ENCODE measurements around the gene C16orf92. TPM values are rescaled to one million over a fixed set of nuclear protein-coding genes. Genes with fewer than 3 reads are reported as not detected.

The C16orf92 gene, protein sequence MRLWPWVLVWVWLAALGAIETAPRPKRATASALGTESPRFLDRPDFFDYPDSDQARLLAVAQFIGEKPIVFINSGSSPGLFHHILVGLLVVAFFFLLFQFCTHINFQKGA
- not detected for polyA plus RNA-seq
- long read RNA-seq, donor 1 = 0 reads
- long read RNA-seq, donor 2 = 0 reads
- long read RNA-seq, donor 3 = 0 reads
- long read RNA-seq, donor 4 = 0 reads
- long read RNA-seq, donor 5 = 0 reads
- long read RNA-seq, donor 6 = 0 reads
- long read RNA-seq, donor 7 = 0 reads
- long read RNA-seq, donor 8 = 0 reads
- long read RNA-seq, donor 9 = 0 reads
- long read RNA-seq, donor 10 = 0 reads
- long read RNA-seq, donor 11 = 0 reads

DNA sequence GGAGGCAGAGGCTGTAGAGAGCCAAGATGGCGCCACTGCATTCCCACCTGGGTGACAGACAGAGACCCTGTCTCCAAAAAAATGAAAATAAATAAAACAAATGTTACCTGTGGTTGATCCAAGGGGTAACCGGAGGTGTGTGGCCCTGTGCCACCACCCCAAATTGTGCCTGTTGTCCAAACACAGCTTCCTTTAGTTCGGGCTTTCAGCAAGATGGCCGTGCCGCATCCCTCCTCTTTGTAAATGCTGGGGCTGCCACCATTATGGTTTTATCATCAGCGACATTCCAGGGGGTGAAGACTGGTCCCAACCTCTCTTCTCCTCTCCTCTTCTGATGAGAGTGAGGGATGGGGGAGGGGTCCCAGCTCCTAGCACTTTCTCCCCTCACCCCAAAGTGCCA, at the start of gene C16orf92:
Gene C16orf92, plus strand, starts transcription at position 312 of the 400 bp plus-strand sequence. CDS start 143 bp downstream, outside the sequence.
- Histone ChIP-seq H3K9me3 (ENCODE audit: control insufficient read depth, low read depth, low read length) (no peaks in the 10 kb centered on the region), H3K4me1 (ENCODE audit: control insufficient read depth, insufficient read depth, low read length) (peaks cover 6% of the 10 kb centered on the region), H3K36me3 (ENCODE audit: control insufficient read depth, insufficient read depth, low read length) (no peaks in the 10 kb centered on the region), H3K27ac (ENCODE audit: low read length) (no peak within 1 kb of the TSS), H3K27me3 (ENCODE audit: control insufficient read depth, insufficient read depth, low read length) (peaks cover 20% of the 10 kb centered on the region), H3K4me3 (ENCODE audit: low read length) (no peak within 1 kb of the TSS)
- no peak for DNase-seq
- 71% methylated on average over 1 of the region's 6 CpGs for WGBS (ENCODE audit: insufficient coverage, low lambda C conversion rate)

DNA sequence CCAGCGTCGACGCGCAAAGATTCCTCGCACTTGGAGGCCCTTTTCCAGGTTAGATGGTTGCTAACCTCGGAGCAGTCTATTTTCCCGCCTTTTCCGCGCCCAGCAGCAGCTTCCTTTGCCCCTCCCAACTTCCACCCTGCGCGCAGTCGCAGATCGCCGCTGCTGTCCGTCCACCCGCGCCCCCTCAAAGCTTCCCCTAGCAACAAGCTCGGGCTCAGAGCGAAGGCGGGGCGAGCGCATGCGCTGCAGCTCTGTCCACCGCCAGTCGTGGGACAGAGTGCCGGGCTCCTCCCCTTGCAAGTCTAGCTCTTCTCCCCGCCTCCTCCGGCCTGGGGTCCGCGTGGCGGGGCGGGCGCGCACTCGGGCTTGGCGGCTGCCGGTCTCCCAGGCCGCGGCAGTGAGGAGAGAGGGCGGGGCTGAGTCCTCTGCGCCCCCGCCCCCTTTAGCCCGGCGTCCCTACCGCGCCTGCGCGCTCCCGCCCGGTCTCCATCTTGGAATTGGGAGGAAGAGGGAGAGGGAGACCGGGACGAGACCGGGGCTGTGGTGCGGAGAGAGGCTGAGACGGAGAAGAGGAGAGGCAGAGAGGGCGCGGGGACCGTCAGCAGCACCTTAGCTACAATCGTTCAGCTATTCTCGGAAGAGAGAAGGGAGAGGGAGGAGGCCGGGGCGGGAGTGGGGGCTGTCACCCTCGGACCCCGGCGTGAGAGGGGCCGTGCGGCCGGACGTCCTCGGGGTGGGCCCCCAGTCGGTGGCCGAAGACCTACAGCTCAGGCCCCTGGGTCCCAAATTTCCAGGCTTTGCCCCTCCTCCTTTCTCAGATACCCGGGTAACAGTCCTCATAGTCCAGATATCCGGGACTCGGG, 49.4 kb upstream of the C16orf92 start, which contains the start of gene TAOK2:
Gene TAOK2, plus strand, starts transcription at position 485 of the 863 bp plus-strand sequence. CDS start 3,905 bp downstream, outside the sequence.
- Histone ChIP-seq H3K4me1 (ENCODE audit: control insufficient read depth, insufficient read depth, low read length) (peaks cover 16% of the 10 kb centered on the region), H3K36me3 (ENCODE audit: control insufficient read depth, insufficient read depth, low read length) (peaks cover 27% of the 10 kb centered on the region)
- WGBS (ENCODE audit: insufficient coverage, low lambda C conversion rate) = no CpG with 5 or more reads among the region's 75 CpGs

DNA sequence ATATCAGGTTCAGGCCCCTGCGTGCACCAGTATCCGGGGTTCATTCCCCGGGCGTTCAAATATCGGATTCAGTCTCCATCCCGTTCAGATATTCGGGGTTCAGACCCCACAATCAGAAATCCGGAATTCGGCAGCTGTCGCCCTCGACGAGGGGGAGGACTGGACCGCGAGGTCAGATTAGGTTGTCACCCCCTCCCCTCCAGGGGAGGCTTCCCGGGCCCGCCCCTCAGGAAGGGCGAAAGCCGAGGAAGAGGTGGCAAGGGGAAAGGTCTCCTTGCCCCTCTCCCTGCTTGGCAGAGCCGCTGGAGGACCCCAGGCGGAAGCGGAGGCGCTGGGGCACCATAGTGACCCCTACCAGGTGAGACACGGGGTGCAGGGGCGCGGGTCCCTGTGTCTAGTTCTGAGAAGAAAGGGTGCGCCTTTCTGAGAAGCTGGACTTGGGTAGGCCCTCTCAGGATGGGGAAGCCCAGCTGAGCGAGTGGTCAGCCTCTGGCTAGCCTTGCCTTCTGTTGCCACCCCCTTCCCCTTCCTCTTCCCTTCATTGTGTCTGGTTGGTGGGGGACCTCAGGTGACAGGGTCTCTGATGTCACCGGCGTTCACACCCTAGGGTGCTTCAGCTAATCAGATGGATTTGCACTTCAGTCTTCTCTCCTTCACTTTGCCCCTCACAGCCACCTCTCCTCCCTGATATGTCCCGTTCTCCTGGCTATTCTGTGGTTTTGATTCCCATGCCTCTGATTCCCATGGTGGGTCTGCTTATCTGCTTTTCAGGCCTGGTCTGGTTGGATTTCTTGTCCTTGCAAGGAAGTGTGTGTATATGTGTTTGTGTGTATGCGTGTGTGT, 48.5 kb upstream of the C16orf92 start:
- Histone ChIP-seq H3K4me3 (ENCODE audit: low read length) (peak overlapping the region; percentile 96), H3K27me3 (ENCODE audit: control insufficient read depth, insufficient read depth, low read length) (no peaks in the 10 kb centered on the region), H3K9me3 (ENCODE audit: control insufficient read depth, low read depth, low read length) (no peaks in the 10 kb centered on the region), H3K36me3 (ENCODE audit: control insufficient read depth, insufficient read depth, low read length) (peaks cover 31% of the 10 kb centered on the region), H3K4me1 (ENCODE audit: control insufficient read depth, insufficient read depth, low read length) (peaks cover 16% of the 10 kb centered on the region), H3K27ac (ENCODE audit: low read length) (peak overlapping the region; percentile 92)
- DNase-seq = peak in 1 of 2 donors; percentile 55
- WGBS (ENCODE audit: insufficient coverage, low lambda C conversion rate) = no CpG with 5 or more reads among the region's 31 CpGs

More for the DNA sequence above, 49.4 kb upstream of the C16orf92 start, which contains the start of gene TAOK2:
- H3K27ac ChIP-seq (ENCODE audit: low read length) = peak within 1 kb of the TSS; percentile 92
- no peaks in the 10 kb centered on the region for H3K27me3 ChIP-seq (ENCODE audit: control insufficient read depth, insufficient read depth, low read length)
- H3K4me3 ChIP-seq (ENCODE audit: low read length) = peak within 1 kb of the TSS; percentile 96
- peak; percentile 99 to 100 for DNase-seq
- no peaks in the 10 kb centered on the region for H3K9me3 ChIP-seq (ENCODE audit: control insufficient read depth, low read depth, low read length)

DNA sequence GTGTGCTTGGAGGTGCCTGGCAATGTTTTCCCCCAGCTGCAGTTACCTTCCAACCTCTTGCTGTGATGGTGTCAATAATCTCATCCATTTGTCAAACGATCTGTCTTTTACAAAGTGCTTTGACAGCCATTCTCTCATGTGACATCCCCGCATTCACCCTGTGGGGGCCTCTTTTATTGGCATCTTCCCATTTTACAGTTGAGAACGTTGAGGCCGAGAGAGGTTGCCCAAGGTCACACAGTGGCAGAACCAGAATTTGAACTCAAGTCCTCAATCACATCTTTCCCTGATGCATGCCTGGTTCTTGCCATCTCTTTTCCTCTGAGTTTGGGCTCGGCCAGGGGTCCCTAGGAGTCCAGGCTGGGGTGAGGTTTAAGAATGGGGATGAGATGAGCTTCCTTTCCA, 47.9 kb upstream of the C16orf92 start:
- Histone ChIP-seq H3K9me3 (ENCODE audit: control insufficient read depth, low read depth, low read length) (no peaks in the 10 kb centered on the region), H3K27me3 (ENCODE audit: control insufficient read depth, insufficient read depth, low read length) (no peaks in the 10 kb centered on the region), H3K36me3 (ENCODE audit: control insufficient read depth, insufficient read depth, low read length) (peaks cover 34% of the 10 kb centered on the region), H3K4me3 (ENCODE audit: low read length) (peak overlapping the region; percentile 96), H3K4me1 (ENCODE audit: control insufficient read depth, insufficient read depth, low read length) (peaks cover 16% of the 10 kb centered on the region), H3K27ac (ENCODE audit: low read length) (no peak overlapping the region)
- no peak for DNase-seq
- WGBS (ENCODE audit: insufficient coverage, low lambda C conversion rate) = no CpG with 5 or more reads among the region's 5 CpGs

DNA sequence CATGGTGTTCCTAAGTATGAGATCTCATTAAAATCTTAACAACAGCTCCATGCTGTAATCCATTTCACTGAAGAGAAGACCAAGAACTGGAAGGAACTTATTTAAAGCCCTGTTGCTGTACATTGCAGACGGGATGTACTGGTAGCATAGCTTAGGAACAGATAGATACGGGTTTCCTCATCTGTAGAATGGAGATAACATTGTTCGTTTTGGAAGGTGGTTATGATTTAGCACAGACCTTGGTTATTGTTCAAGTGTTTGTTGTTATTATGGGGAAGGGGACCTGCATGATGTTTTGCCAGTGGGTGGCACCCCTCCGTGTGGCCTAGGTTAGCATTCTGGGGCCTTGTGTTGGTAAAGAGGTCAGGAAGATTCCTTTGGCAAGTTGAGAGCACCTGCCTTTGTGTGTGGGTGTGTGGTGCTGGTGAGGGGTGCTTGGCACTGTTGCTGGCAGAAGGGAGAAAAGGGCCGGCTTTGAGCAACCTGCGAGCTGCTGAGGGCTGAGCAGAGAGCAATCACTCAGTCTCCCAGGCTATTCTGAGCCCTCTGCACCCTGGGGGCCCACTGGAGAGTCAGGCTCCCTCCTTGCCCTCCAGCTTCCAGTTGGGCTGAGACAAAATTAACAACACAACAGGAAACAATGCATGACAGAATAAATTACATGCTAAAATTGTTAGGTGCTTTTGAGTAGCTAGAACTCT, 47.0 kb upstream of the C16orf92 start:
- Histone ChIP-seq H3K27me3 (ENCODE audit: control insufficient read depth, insufficient read depth, low read length) (no peaks in the 10 kb centered on the region), H3K4me3 (ENCODE audit: low read length) (peak overlapping the region; percentile 96), H3K9me3 (ENCODE audit: control insufficient read depth, low read depth, low read length) (no peaks in the 10 kb centered on the region), H3K4me1 (ENCODE audit: control insufficient read depth, insufficient read depth, low read length) (peaks cover 16% of the 10 kb centered on the region), H3K27ac (ENCODE audit: low read length) (no peak overlapping the region), H3K36me3 (ENCODE audit: control insufficient read depth, insufficient read depth, low read length) (peaks cover 41% of the 10 kb centered on the region)
- no peak for DNase-seq
- no CpG with 5 or more reads among the region's 6 CpGs for WGBS (ENCODE audit: insufficient coverage, low lambda C conversion rate)

DNA sequence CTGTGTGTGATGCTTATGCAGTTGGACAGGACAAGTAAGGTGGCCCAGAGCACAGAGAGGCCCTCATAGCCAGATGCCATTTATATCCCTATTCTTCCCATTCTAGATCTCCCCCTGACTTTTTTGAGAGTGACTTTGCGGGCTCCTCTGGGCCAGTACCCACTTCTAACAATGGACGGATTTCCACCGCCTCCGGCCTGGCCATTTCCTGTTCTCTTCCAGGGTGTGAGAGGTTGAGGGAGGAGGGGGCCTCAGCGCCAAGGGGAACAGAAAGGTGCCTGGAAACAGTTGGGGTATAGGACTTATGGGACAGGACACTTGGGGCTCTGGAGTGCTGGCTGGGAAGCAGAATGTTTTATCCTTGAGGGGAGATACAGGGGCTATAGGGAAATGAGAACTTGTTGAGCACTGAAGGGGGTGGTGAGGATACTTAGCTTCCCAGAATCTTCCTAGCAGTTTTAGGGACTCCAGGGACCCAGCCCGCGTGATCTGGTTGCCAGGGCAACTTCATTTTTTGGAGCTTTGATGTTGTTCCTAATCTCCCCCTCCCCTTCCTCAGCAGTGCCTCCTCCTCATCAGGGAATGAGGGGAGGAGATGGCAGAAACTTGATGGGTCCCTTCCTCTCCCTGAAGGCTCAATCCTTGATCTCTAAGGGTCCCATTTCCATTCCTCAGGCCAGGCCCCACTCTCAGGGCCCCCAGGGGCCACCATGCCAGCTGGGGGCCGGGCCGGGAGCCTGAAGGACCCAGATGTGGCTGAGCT, 45.8 kb upstream of the C16orf92 start:
- no peaks in the 10 kb centered on the region for H3K27me3 ChIP-seq (ENCODE audit: control insufficient read depth, insufficient read depth, low read length)
- WGBS (ENCODE audit: insufficient coverage, low lambda C conversion rate) = no CpG with 5 or more reads among the region's 9 CpGs
- peaks cover 16% of the 10 kb centered on the region for H3K4me1 ChIP-seq (ENCODE audit: control insufficient read depth, insufficient read depth, low read length)
- no peaks in the 10 kb centered on the region for H3K9me3 ChIP-seq (ENCODE audit: control insufficient read depth, low read depth, low read length)
- H3K36me3 ChIP-seq (ENCODE audit: control insufficient read depth, insufficient read depth, low read length) = peaks cover 53% of the 10 kb centered on the region
- DNase-seq = no peak
- H3K27ac ChIP-seq (ENCODE audit: low read length) = no peak overlapping the region
- H3K4me3 ChIP-seq (ENCODE audit: low read length) = no peak overlapping the region

DNA sequence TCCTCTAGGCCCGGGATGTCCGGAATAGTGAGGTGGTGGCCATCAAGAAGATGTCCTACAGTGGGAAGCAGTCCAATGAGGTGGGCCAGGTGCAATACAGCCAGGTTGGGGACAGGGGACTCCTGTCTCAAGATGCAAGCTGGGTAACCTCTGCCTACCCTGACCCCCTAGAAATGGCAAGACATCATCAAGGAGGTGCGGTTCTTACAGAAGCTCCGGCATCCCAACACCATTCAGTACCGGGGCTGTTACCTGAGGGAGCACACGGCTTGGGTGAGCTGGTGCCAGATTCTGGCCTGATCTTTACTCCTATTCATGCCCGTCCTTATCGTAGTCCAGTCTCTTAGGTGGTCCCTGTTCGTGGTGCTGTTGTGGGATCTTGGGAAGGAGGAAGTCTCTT, 44.9 kb upstream of the C16orf92 start:
- Histone ChIP-seq H3K4me3 (ENCODE audit: low read length) (no peak overlapping the region), H3K4me1 (ENCODE audit: control insufficient read depth, insufficient read depth, low read length) (peaks cover 16% of the 10 kb centered on the region), H3K9me3 (ENCODE audit: control insufficient read depth, low read depth, low read length) (no peaks in the 10 kb centered on the region), H3K27me3 (ENCODE audit: control insufficient read depth, insufficient read depth, low read length) (no peaks in the 10 kb centered on the region), H3K36me3 (ENCODE audit: control insufficient read depth, insufficient read depth, low read length) (peaks cover 58% of the 10 kb centered on the region), H3K27ac (ENCODE audit: low read length) (no peak overlapping the region)
- no CpG with 5 or more reads among the region's 9 CpGs for WGBS (ENCODE audit: insufficient coverage, low lambda C conversion rate)
- no peak for DNase-seq

DNA sequence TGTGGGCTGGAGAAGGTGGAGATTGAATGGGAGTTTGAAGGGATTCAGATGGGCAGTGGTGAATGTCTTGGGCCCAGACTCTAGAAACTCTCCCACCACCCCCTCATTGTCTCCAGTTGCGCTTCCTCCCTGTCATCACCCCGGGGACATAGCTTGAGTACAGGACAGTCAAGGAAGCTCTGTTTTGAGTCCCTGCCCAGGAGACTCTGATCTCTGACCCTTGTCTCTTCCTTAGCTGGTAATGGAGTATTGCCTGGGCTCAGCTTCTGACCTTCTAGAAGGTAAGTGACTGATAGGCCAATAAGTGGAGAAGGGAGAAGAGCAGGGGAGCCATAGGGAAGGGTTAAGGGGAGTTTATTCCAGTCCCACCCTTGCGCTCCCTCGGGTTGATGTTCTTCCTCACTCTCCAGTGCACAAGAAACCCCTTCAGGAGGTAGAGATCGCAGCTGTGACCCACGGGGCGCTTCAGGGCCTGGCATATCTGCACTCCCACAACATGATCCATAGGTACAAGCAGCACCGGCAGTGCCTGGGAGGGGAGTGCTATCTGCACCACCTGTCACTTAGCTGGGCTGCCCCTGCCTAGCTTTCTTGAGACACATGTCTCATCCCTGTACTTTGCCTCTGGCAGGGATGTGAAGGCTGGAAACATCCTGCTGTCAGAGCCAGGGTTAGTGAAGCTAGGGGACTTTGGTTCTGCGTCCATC, 44.3 kb upstream of the C16orf92 start:
- H3K27ac ChIP-seq (ENCODE audit: low read length) = no peak overlapping the region
- H3K9me3 ChIP-seq (ENCODE audit: control insufficient read depth, low read depth, low read length) = no peaks in the 10 kb centered on the region
- H3K27me3 ChIP-seq (ENCODE audit: control insufficient read depth, insufficient read depth, low read length) = no peaks in the 10 kb centered on the region
- no peak overlapping the region for H3K4me3 ChIP-seq (ENCODE audit: low read length)
- peaks cover 65% of the 10 kb centered on the region for H3K36me3 ChIP-seq (ENCODE audit: control insufficient read depth, insufficient read depth, low read length)
- no CpG with 5 or more reads among the region's 9 CpGs for WGBS (ENCODE audit: insufficient coverage, low lambda C conversion rate)
- H3K4me1 ChIP-seq (ENCODE audit: control insufficient read depth, insufficient read depth, low read length) = peaks cover 13% of the 10 kb centered on the region
- DNase-seq = no peak

Measured in large intestine (tissue), 12 donors.